ENCODE results near the gene OIP5. TPM values are rescaled to one million over a fixed set of nuclear protein-coding genes. Genes with fewer than 3 reads are reported as not detected.

Gene OIP5
- total and polyA plus RNA-seq, 2 of the 13 experiments (the other 11 are each of a cell fraction or from before 2014, with no cell fraction given), result 10.7 to 38.0 TPM

- Histone ChIP-seq H3K27ac (ENCODE audit: extremely low read length, insufficient read depth, low read length) (no peak overlapping the region), H4K20me1 (ENCODE audit: insufficient read depth, low read length) (no peaks in the 10 kb centered on the region; the same call in 1 of the 2 replicates), H3K9ac (ENCODE audit: insufficient read depth, low read depth, low read length) (no peak overlapping the region), H3K79me2 (ENCODE audit: insufficient read depth, low read length) (peaks cover 24% of the 10 kb centered on the region), H2AFZ (ENCODE audit: low read length) (no peak overlapping the region), H3K4me2 (ENCODE audit: low read depth, low read length) (no peak overlapping the region), H3K4me3 (replicated peaks in 1 of 3; ENCODE audit: insufficient read depth in 1 of 3, low read depth in 2 of 3, low read length in 3 of 3) (no peak overlapping the region), H3K4me1 (ENCODE audit: insufficient read depth, low read length) (peaks cover 55% of the 10 kb centered on the region), H3K9me3 (ENCODE audit: low read length) (no peaks in the 10 kb centered on the region), H3K36me3 (replicated peaks in 1 of 2; ENCODE audit: control insufficient read depth in 1 of 2, insufficient read depth in 2 of 2, low read length in 2 of 2) (peaks cover 1 to 20% of the 10 kb centered on the region in 2 experiments; a peak in 4 of 5 replicates), H3K27me3 (ENCODE audit: control insufficient read depth in 1 of 2, insufficient read depth in 2 of 2, low read length in 2 of 2) (no peaks in the 10 kb centered on the region; a peak in 1 of 5 replicates)
- no TSS peak for BruUV-seq (replicated peaks)
- TF ChIP-seq ARID5B (CRISPR knock-in tag; IDR thresholded peaks at IDR 0.05) (no peak), MAFK (conservative IDR thresholded peaks at IDR 0.05 in 1 of 2, IDR thresholded peaks at IDR 0.05 in 1 of 2; ENCODE audit: low read length in 2 of 2) (peak; percentile 97 to 98), MAFF (IDR thresholded peaks at IDR 0.05; ENCODE audit: low read depth, low read length) (peak; percentile 98), KLF12 (CRISPR knock-in tag; IDR thresholded peaks at IDR 0.05; ENCODE audit: borderline replicate concordance) (no peak), ARID2 (CRISPR knock-in tag; IDR thresholded peaks at IDR 0.05; ENCODE audit: borderline replicate concordance) (no peak), SAP130 (CRISPR knock-in tag; IDR thresholded peaks at IDR 0.05; ENCODE audit: low read depth) (peak; percentile 29; the same call in 1 of the 2 replicates), JUN (CRISPR knock-in tag; IDR thresholded peaks at IDR 0.05) (peak; percentile 53; the same call in 1 of the 2 replicates), ZNF33B (CRISPR knock-in tag; IDR thresholded peaks at IDR 0.05) (no peak), ATF4 (CRISPR knock-in tag; IDR thresholded peaks at IDR 0.05) (no peak), FOSL2 (CRISPR knock-in tag; IDR thresholded peaks at IDR 0.05) (peak; percentile 66)
- POLR2A ChIA-PET, result interaction anchor here (1.1 to 1.5 kb wide), 2 partner anchors 21 to 50 kb away, joined by 3 to 4 read pairs; partner anchors contain the start of gene CHP1
- no peak for FAIRE-seq
- in situ Hi-C loops (cut with HindIII; ENCODE audit: extremely low pct_ligation_motif_present, low pct_unique_long_range_greater_than_20kb) (loop anchor here (5.0 kb wide), 1 partner anchor 51 kb away; the partner anchor contains the start of genes NUSAP1 and OIP5), intact Hi-C loops (cut with micrococcal nuclease; ENCODE audit: unreplicated experiment) (loop anchor here (5.0 kb wide), 2 partner anchors 49 to 211 kb away; partner anchors contain the start of genes CHP1, EXD1 and ITPKA)
- no peak for ATAC-seq
- peak; percentile 37 for DNase-seq (ENCODE audit: low spot score)
- 100% methylated on average over 1 of the region's 1 CpG for WGBS (ENCODE audit: low lambda C conversion rate)
- CTCF ChIA-PET (ENCODE audit: low intra/inter-chr PET ratio, low total read pairs), result no interaction called here
Measured at GRCh38 chr15:41281236-41281635, 51.2 kb downstream of the OIP5 start.
